ENCODE results near the gene MBIP.
"Not testable (repeated sequence)": the region's sequence is repeated elsewhere in the genome, so short reads cannot be mapped to it uniquely, and the experiment has no call there.

MBIP gene

DNA sequence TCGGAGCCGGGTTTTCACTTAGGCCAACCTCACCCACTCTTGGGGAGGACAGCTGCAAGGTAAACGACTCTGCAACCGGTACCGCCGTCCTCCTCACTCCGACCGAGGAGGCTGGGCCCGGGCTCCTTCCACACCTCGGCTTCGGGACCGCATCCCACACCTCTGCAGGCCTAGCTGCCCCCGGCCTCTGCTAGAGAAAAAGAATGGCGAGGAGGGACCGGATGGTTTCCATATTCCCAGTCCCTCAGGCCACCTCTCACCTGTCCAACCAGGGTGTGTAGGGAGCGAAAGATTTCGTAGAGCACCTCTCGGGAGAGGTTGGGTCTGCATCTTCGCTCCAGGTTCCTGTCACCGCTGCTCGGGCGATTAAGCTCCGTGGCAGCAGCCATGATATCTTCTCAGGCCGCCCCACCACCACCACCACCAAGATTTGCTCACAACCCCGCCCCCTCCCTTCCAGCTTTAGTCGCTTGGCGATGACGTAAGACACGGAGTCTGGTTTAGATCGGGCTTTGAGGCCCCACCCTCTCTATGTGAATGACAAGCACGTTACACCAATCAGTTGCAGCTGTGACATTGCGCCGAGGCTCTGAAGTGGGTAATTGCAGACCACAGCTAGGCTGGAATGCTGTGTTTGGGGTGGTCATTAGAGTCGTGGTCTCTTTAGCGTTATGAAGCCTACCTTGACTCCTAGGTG is at the start of gene MBIP:
TSS of gene MBIP (minus strand) at position 438 of the 697 bp plus-strand sequence. CDS start at position 389, 49 bp downstream.
- peak; percentile 91 to 92 for DNase-seq

DNA sequence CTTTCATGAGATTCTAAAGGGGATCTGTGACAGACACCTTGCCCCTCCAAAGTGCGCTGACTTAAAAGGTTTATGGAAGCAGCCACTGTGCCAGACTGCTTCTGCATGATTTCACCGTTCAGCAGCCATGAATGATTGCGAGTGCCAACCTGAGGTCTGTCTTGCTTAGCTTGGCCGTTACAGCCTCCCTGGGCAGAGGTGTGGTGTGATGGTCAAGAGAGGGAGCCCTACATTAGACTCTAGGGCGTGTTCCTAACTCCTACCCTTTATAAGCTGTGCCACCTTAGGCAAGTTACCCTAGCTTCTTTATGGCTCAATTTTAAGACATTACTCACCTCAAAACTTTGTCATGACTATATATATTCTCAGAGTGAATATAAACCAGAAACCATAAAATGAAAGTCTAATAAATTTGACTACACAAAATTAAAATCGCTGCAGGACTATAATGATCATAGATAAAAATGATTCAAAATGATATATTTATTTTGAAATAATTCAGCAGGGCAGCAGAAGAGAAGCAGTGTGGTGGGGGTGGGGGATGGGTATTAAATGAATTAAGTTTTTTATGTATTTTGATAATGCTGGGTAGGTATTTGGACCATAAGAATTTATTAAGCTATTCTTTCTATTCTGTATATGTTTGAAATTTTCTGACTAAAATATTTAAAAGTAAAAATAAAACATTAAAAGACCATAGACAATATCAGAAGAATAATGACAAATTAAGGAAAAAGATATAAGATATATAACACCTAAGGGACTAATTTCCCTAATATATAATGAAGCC is 47.7 kb upstream of the MBIP start:
- DNase-seq: no peak

DNA sequence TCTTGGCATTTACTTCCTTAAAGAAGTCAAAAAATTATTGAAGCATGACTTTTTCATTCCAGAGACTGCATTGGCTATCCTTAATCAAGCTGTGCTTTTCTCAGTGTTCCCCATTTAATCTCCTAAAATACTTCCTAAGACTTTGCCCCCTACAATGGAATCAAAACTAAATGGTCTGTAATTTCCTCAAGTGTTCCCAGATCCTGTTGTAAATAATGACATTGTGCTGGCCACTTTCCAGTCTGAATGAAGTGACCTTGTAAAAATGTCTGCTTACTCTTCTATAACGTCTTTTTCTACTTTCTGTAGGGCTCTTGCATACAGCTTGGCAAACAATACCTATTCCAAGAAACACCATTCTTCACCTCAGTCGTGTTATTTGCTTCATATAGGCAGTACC is 45.3 kb upstream of the MBIP start:
- no peak for DNase-seq

DNA sequence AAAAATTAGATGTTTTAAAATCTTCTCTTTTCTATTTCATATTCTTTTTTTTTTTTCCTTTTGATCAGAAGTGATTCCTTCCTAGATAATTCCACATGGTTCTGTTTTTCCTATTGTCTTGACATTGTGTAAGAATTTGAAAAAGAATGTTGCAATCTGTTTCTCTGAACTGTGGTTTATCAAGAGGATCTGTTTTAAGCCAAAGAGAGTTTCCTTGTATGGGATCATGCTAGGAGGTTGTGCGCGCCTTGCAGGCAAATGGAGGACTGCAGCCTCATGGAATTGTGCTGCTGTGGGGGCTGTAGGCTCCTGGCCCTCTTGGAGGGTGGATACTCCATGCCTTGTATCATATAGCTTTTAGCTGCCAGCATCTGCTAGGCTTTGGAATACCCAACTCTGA is 43.3 kb upstream of the MBIP start:
- DNase-seq: no peak

DNA sequence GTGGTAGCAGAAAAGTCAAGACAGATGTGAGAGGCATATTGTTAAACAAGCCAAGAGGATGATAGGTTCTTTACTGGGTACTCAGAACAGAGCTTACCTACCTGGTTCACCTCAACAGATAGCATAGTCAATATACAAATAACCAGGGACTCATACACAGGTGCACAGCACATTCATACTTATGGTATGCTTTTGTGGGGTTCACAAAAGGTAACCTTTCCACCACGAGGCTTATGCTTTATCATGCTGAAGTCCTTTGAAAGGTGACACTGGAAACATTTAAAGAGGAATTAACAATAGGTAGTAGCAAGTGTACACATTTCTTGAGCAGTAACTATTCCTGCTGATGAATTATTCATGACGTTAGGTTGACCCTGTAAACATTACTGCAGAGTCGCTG is 42.2 kb upstream of the MBIP start:
- DNase-seq: no peak

- DNase-seq: no peak
These were observed 40.9 kb upstream of the MBIP start for GRCh38 chr14:36361210-36361853.

GRCh38 chr14:36356862-36357261 is 36.4 kb upstream of the MBIP start:
- no peak for DNase-seq

DNA sequence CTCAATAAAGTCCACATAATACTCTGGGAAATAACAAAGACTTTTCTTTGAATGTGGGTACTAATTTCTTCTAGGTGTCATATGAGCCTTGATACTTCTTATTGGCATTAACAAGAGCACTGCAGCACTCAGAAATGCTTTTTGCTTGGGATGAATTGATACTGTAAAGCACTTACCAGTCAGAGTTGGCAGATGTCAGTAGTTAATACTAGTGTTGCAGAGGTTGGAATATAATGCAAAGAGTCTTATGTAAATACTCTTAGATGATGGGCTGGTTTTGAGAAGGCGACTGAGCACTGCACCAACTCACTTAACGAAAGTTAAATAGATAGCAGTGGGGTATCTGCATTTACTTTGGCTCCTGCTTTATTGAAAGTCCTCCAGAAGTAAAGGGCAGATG is 25.6 kb upstream of the MBIP start:
- no peak for DNase-seq

GRCh38 chr14:36344211-36344610 is 23.8 kb upstream of the MBIP start:
- DNase-seq: no peak

- DNase-seq: not testable (repeated sequence)
These were observed 21.4 kb upstream of the MBIP start for GRCh38 chr14:36341811-36342210.

- DNase-seq: no peak
These were observed 19.9 kb upstream of the MBIP start for GRCh38 chr14:36340276-36340890.

DNA sequence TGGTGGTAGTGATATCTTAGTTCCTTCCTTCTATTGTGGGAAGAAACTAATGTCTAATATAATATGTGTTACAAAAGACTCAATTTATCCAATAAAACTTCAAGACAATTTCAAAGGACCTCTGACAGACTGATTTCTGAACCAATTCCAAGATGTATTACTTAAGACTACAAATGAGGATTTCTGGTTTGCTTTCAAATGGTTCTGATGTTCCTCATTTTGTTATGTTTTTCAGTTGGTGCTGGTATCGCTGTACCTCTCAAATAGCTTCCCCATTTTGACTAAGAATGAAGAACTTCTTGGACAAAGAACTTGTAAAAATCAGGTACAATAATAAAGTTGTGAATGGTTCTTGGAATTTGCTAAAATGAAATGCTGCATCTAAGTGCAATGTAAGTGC is 19.4 kb upstream of the MBIP start:
- no peak for DNase-seq

DNA sequence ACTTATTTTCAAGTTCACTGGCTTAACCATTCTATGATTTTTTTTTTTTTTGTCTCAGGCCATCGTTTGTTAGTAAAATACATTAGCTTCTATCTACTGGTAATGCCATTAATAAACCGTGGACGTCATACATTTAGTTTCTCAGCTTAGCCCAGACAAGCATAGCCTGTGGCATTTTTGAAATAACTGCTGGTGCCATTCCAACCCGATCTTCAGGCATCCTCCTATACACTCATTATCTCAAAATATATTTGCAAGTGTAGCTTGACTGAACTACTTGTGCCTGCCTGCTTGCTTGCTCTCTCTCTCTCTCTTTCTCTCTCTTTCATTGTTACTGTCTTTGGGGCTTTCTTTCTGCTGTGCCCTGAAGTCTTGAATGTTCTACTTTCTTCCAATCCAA is 12.7 kb upstream of the MBIP start:
- no peak for DNase-seq

GRCh38 chr14:36327573-36327972 is 7.1 kb upstream of the MBIP start:
- not testable (repeated sequence) for DNase-seq

GRCh38 chr14:36325853-36326252 is 5.4 kb upstream of the MBIP start:
- no peak for DNase-seq

- DNase-seq: no peak
These were observed 4.5 kb upstream of the MBIP start for GRCh38 chr14:36324897-36325296.

- DNase-seq: no peak
These were observed 502 bp upstream of the MBIP start for GRCh38 chr14:36320897-36321381.

DNA sequence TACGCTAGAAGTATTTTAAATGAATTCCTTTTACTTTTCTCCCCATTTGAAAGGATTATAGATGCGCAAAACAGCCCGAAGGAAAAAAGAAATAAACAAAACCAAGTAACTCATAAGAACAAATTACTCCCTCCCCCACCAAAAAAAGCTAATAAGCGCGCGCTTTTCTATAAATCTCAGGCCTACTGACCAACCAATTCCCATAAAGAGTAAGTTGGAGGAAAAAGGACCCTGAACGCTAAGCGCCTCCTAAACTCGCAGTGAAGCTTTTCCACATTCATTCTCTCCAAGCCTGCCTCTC is 588 bp downstream of the MBIP start:
- DNase-seq: no peak

- DNase-seq: no peak
These were observed 2.8 kb downstream of the MBIP start for GRCh38 chr14:36317650-36318049.

GRCh38 chr14:36316131-36316530 is 4.3 kb downstream of the MBIP start:
- no peak for DNase-seq

DNA sequence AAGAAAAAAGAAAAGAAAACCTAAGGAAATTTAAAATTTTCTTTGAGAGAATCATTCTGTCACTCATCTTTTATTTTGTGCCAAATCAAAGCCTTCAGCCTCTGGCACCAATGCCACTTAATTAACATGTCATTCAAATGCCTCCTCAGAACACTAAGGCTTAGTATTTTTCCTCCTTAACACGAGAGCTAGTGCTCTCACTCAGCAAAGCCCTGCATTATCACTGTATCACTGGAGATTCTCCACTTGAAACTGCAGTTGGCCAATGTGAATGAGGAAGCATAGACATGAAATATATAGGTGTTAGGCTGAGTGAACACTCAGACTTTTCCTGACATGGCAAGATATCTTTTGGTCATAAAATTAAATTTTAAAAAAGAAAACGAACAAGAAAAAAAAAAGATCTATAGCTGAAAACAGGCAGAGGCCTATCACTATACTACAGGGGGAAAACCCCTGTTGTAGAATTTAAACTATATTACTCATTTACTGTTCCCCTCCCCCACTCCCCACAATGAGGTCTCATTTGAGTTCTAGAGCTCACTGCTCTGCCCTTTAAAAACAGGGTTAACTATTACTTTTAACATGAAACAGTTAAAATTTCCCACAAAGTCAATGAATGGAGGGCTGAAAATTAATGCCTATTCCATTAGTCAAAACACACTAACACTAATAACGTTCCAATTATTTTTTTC is 5.1 kb downstream of the MBIP start:
- peak; percentile 23 to 28 for DNase-seq

GRCh38 chr14:36313898-36314297 is 6.5 kb downstream of the MBIP start:
- no peak for DNase-seq

DNA sequence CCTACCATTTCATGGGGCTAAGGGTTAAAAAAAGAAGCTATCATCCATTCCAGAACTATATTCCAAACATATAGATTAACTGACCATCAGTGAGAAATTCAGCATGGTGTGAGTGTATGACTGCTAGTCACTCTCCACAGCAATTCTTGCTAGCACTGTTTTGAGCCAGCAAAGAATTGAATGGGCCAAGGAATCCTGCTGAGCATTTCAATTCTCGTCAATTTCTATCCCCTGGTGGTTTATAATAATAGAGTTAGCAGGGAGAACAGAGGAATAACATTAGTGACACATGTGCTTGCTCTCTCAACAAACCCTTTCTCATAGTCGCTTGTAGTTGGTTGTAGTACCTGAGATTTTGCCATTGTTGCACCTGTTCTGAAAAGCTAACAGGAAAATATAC is 7.2 kb downstream of the MBIP start:
- no peak for DNase-seq

Measured in activated T-cell treated with anti-CD3 and anti-CD28 coated beads, Interleukin-2, amount 50 U/mL, for 48 hours (primary cell).